GM12878 (cell line): ENCODE data around the gene COL18A1.

Experiments
- FOXK2 ChIP-seq: fragments of 450-650 bp; IDR thresholded peaks from 2 replicates; pipeline ENCODE4 v1.6.1; 2017; ENCODE audit warnings: mild to moderate bottlenecking, moderate library complexity
- GABPA ChIP-seq: IDR thresholded peaks from 2 replicates; pipeline ENCODE4 v1.6.1; 2014; ENCODE audit warnings: antibody characterized with exemption, low read depth, mild to moderate bottlenecking, inconsistent platforms
- RFX5 ChIP-seq: IDR thresholded peaks from 2 replicates; pipeline ENCODE4 v1.6.1; 2011; ENCODE audit warnings: low read depth, low read length, improper control_type of control experiment
- SUPT20H ChIP-seq: IDR thresholded peaks from 2 replicates; pipeline ENCODE4 v1.6.1; 2011; ENCODE audit warnings: low read depth, mild to moderate bottlenecking, low read length, moderate library complexity, borderline replicate concordance; ENCODE audit not compliant: control insufficient read depth
- TARDBP ChIP-seq: IDR thresholded peaks from 2 replicates; pipeline ENCODE4 v1.6.1; 2016; ENCODE audit warnings: borderline replicate concordance
- TF ChIP-seq, protein P1 (sequence below): IDR thresholded peaks from 2 replicates; pipeline ENCODE4 v1.6.1; 2012; ENCODE audit warnings: low read depth, low read length, improper control_type of control experiment

DNA sequence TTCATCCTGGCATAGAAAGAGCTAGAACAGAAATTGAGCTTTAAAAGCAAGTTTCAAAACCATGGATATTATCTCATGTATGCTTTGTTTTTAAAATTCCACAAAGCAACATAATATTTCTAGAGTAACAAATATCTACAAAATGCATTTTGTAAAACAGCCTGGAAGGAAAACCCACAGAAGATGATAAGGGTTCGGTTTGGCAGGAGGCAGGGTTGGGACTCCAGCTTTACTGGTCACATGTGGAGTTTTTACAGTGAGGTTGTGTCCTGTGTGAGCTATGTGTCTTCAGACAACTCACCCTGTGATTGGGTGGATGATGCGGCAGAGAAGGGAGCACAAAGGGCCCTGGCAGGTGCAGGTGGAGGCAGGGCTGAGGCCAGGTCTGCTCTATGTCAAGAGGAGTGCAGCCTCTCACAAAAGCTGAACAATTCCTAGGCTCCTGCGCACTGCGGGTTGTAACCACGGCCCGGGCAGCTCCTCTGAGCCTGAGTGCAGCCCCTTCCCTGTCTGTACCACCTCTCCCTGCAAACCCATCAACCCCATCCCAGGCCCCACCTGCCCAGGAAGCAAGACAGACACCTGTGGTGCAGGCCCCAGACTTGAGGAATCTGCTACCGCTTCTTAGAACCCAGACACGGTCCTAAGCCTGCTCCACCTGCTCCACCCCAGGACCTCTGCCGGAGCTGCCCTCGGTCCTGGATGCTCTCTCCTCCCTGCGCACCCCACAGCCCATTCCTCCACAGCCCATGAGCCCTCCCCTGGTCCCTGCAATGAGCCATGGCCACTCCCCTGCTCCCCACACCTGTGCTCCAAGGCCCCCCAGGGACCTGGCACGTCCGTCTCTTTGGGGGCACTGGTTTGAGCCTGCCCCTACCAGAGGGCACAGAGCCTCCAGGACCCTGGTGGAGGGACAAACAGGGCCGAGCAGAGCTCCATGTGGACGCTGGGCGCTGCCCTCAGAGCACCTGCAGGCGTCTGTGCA, 2.8 kb upstream of the COL18A1 start:
- TF ChIP-seq FOXK2 (no peak), GABPA (no peak), TARDBP (no peak), RFX5 (no peak), SUPT20H (no peak)
- TF ChIP-seq, protein P1, sequence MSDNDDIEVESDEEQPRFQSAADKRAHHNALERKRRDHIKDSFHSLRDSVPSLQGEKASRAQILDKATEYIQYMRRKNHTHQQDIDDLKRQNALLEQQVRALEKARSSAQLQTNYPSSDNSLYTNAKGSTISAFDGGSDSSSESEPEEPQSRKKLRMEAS: no peak
